GM13977 (cell line): ENCODE data around the gene ACTA1.

ENCODE experiments used
- DNase-seq: peaks from one replicate; pipeline ENCODE4 v3.0.0; 2012; ENCODE audit warnings: low spot score
- CTCF ChIP-seq: IDR thresholded peaks from 2 replicates; pipeline ENCODE4 v1.5.1; 2012; ENCODE audit warnings: mild to moderate bottlenecking, control low read depth; ENCODE audit not compliant: insufficient read depth; ENCODE audit errors: extremely low read depth, missing control alignments
- in situ Hi-C: fragments of 300-500 bp; cut with MboI; formaldehyde crosslinking; loops from one replicate; pipeline ENCODE4 v1.12.0; 2022; ENCODE audit warnings: low sequenced_read_pairs, low pct_unique_long_range_greater_than_20kb, mixed read lengths, inconsistent platforms; ENCODE audit not compliant: unreplicated experiment

The ACTA1 gene

GRCh38 chr1:229410692-229411433 is 23.0 kb downstream of the ACTA1 start:
- no peak for DNase-seq
- in situ Hi-C loops: no loop called here
- no peak for TF ChIP-seq CTCF

GRCh38 chr1:229410370-229410691 is 23.6 kb downstream of the ACTA1 start:
- in situ Hi-C loops: no loop called here
- no peak for TF ChIP-seq CTCF
- no peak for DNase-seq

- no peak for DNase-seq
- TF ChIP-seq CTCF: no peak
- in situ Hi-C loops: no loop called here
Measured at GRCh38 chr1:229409616-229410369, 24.1 kb downstream of the ACTA1 start.

GRCh38 chr1:229408458-229409037 is 25.3 kb downstream of the ACTA1 start:
- DNase-seq: no peak
- no peak for TF ChIP-seq CTCF
- in situ Hi-C loops: no loop called here

GRCh38 chr1:229407206-229408026 is 26.5 kb downstream of the ACTA1 start:
- no peak for TF ChIP-seq CTCF
- in situ Hi-C loops: no loop called here
- DNase-seq: no peak

- in situ Hi-C loops: no loop called here
- DNase-seq: no peak
- no peak for TF ChIP-seq CTCF
Measured at GRCh38 chr1:229406798-229407197, 27.1 kb downstream of the ACTA1 start.
